ENCODE measurements around the gene EIF2S3.

EIF2S3 gene

GRCh38 chrX:24054182-24055042 lies at the start of gene EIF2S3:
Gene EIF2S3 (plus strand): TSS chrX:24054956. CDS start chrX:24054969, 13 bp downstream.
- TF ChIP-seq GATA2 (IDR thresholded peaks at IDR 0.05; ENCODE audit: low read depth, low read length), result no peak
- no peak for TF ChIP-seq GATA3 (IDR thresholded peaks at IDR 0.05; ENCODE audit: low read depth, low read length)

DNA sequence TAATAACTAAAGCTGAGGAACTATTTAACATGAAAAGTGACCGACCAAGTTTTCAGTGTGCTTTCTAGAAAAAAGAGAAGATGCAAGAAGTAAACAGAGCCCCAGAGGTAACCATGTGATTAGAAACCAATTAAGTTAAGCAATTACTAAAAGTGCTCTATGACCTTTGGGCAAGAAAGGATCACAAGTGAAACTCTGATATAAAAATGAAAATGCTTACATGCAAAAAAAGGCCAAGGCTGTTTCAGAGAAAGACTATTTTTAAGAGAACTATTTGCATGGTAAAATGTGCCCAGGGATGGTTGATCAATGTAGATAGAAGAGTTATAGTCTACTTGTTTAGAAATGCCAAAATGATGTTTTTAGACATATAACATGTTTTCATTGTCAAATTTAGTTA lies 49.7 kb upstream of the EIF2S3 start:
- no peak for TF ChIP-seq GATA2 (IDR thresholded peaks at IDR 0.05; ENCODE audit: low read depth, low read length)
- TF ChIP-seq GATA3 (IDR thresholded peaks at IDR 0.05; ENCODE audit: low read depth, low read length), result no peak

DNA sequence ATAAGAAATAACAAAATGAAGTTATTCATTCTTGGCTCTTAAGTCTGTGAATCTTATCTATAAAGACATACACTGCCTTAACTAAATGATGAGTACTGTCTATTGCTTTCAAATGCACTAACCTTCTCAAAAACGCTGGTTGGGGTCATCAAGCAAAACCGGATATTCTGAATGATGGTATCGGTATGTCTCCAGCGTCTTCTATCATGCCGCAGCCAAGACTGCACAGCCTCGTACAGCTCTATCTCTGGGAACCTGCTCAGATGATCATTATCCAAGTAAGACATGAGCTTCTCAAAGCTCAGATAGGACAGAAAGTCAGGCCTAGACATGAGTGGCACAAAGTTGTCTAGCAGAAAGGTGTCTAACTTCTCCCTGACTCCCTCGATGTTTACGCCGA lies 48.9 kb upstream of the EIF2S3 start:
- TF ChIP-seq GATA2 (IDR thresholded peaks at IDR 0.05; ENCODE audit: low read depth, low read length), result no peak
- no peak for TF ChIP-seq GATA3 (IDR thresholded peaks at IDR 0.05; ENCODE audit: low read depth, low read length)

GRCh38 chrX:24012266-24012665 lies 42.5 kb upstream of the EIF2S3 start:
- TF ChIP-seq GATA2 (IDR thresholded peaks at IDR 0.05; ENCODE audit: low read depth, low read length) (no peak), GATA3 (IDR thresholded peaks at IDR 0.05; ENCODE audit: low read depth, low read length) (no peak)

GRCh38 chrX:24014388-24015018 lies 40.3 kb upstream of the EIF2S3 start:
- TF ChIP-seq GATA3 (IDR thresholded peaks at IDR 0.05; ENCODE audit: low read depth, low read length), result no peak
- no peak for TF ChIP-seq GATA2 (IDR thresholded peaks at IDR 0.05; ENCODE audit: low read depth, low read length)

- TF ChIP-seq GATA2 (IDR thresholded peaks at IDR 0.05; ENCODE audit: low read depth, low read length) (no peak), GATA3 (IDR thresholded peaks at IDR 0.05; ENCODE audit: low read depth, low read length) (no peak)
These were observed 37.1 kb upstream of the EIF2S3 start for GRCh38 chrX:24017674-24018073.

DNA sequence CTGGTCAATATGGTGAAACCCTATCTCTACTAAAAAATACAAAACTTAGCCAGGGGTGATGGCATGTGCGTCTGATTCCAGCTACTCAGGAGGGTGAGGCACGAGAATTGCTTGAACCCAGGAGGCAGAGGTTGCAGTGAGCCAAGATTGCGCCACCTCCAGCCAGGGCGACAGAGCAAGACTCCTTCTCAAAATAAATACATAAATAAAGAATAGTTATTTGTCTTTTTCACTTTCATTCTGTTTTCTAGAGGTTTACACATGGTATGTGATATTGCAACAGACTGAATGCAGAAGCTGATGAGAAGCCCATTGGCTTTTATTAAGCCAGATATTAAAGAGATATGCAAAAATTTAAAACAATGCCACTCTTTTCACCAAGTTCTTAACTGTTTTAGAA lies 35.9 kb upstream of the EIF2S3 start:
- TF ChIP-seq GATA3 (IDR thresholded peaks at IDR 0.05; ENCODE audit: low read depth, low read length) (no peak), GATA2 (IDR thresholded peaks at IDR 0.05; ENCODE audit: low read depth, low read length) (no peak)

DNA sequence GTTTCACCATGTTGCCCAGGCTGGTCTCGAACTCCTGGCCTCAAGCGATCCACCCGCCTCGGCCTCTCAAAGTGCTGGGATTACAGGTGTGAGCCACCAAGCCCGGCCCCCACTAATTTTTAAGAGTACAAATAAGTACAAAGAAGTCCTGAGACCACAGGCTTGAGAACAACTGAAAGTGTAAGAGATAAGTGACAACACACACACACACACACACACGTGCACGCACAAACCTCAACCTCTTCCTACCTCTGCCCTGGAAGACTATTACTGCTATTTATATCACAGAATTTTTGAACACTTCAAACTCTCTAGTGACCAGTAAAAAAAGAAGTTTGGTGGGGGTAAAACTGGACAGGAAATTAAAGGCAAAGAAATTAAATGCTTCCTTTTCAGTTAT lies 35.3 kb upstream of the EIF2S3 start:
- TF ChIP-seq GATA2 (IDR thresholded peaks at IDR 0.05; ENCODE audit: low read depth, low read length) (no peak), GATA3 (IDR thresholded peaks at IDR 0.05; ENCODE audit: low read depth, low read length) (no peak)

DNA sequence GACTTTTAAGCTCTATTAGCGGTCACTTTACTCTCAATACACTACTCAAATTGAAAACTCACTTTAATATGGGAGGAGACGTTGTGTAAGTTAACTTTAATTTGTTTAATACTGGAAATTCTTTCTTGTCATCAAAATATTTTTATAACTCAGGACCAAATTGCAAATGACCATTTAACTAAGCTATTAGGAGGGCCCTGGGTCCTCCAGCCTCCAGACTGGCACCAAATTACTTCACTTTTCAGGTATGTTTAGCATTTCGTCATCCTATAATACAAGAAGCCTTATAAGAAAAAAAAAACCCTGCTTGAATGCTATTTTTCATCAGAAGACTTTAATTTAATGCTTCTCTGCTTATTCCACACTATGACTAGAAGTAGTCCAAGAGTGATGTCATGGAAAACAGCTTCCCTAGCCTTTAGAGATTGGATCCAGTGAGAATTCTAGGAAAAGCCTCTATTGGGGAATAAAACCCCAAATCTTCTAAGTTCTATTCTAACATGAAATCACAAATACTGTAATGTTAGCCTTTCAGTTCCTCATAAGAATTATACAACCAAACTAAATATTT lies 34.4 kb upstream of the EIF2S3 start:
- TF ChIP-seq GATA3 (IDR thresholded peaks at IDR 0.05; ENCODE audit: low read depth, low read length), result no peak
- no peak for TF ChIP-seq GATA2 (IDR thresholded peaks at IDR 0.05; ENCODE audit: low read depth, low read length)

DNA sequence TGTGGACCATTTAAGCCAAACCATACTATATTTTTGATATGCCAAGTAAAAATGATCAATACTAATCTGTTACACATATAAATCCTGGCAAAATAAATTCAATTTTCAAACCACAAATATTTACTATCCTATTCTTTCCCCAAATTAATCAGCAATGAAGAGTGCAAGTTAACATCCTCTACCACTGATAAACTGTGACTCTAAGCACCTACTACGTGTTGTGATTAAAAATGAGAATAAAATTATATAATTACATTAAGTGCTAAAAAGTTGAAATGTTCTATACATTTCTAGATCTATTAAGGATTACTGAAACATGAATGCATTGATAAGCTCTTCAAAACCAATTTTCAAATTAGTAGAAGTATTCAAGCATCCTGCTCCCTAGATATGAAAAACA lies 31.2 kb upstream of the EIF2S3 start:
- no peak for TF ChIP-seq GATA2 (IDR thresholded peaks at IDR 0.05; ENCODE audit: low read depth, low read length)
- TF ChIP-seq GATA3 (IDR thresholded peaks at IDR 0.05; ENCODE audit: low read depth, low read length), result no peak

DNA sequence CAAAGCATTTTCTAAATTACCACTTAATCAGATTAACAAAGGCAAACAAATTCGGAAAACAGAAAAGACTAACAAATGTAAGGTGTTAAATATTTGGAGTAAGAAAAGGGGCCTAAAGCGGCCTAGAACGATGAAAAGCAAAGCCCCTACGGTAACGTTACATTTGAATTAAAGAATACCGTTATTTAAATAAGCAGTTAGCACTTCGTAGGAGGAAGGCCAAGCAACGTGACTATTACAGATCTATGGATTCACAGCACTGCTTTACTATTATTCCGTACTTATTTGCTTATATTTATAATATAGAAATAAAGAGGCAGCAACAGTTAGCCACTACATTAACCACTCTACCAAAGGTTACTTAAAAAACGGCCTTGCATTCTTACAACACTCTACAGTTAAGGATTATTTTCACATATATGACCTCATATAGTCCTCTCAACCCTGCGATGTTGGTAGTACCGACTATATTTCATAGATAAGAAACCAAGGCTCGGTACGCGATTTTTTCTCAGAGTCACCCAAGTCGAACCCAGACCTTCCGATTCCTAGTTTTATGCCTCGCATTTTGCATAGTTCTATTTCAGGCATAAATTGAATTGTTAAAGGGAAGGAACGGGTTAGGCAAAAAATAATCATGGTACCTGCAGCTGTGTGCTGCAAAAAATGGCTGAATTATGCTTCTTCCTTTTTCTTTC lies 30.6 kb upstream of the EIF2S3 start:
- TF ChIP-seq GATA3 (IDR thresholded peaks at IDR 0.05; ENCODE audit: low read depth, low read length) (no peak), GATA2 (IDR thresholded peaks at IDR 0.05; ENCODE audit: low read depth, low read length) (no peak)

GRCh38 chrX:24024819-24025740 lies 29.7 kb upstream of the EIF2S3 start:
- no peak for TF ChIP-seq GATA3 (IDR thresholded peaks at IDR 0.05; ENCODE audit: low read depth, low read length)
- no peak for TF ChIP-seq GATA2 (IDR thresholded peaks at IDR 0.05; ENCODE audit: low read depth, low read length)

DNA sequence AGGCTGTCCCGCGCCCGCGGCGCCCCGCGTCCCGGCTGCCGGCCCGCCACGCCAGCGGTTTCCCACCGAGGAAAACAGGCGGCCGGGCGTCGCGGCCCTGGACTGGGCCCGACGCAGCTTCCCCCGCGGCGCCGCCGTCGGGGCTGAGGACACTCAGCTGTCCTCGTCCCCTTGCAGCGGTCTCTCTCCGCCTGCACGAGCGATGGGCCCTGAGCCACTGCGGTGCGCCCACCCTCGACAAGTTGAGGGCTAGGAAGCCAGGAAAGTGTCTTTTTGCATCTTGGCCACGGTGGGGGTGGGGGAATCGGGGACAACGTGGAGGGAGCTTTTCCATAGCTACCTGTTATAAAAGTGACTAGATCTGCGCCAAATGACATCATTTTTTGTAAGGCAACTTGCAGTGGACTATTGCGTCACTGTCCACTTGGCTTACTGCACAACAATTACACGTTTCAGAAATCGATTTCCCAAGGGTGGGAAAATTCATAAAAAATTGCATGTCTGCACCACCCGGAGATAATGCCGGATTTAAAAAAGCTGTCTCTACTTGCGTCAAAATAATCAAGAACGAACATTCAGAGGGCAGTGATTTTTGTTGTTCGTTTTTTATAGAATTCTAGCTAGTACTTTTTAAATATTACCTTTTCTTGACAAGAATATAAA lies 28.9 kb upstream of the EIF2S3 start:
- TF ChIP-seq GATA2 (IDR thresholded peaks at IDR 0.05; ENCODE audit: low read depth, low read length), result no peak
- no peak for TF ChIP-seq GATA3 (IDR thresholded peaks at IDR 0.05; ENCODE audit: low read depth, low read length)
